ENCODE data around the gene TNKS2.
"Not testable (repeated sequence)": the region's sequence is repeated elsewhere in the genome, so short reads cannot be mapped to it uniquely, and the experiment has no call there.

Gene TNKS2

GRCh38 chr10:91803386-91804125 is 5.3 kb downstream of the TNKS2 start:
- H3K36me3 Mint-ChIP-seq = peaks cover 22% of the 10 kb centered on the region
- H3K4me1 Mint-ChIP-seq = peaks cover 47% of the 10 kb centered on the region
- H3K27ac Mint-ChIP-seq = no peak overlapping the region

DNA sequence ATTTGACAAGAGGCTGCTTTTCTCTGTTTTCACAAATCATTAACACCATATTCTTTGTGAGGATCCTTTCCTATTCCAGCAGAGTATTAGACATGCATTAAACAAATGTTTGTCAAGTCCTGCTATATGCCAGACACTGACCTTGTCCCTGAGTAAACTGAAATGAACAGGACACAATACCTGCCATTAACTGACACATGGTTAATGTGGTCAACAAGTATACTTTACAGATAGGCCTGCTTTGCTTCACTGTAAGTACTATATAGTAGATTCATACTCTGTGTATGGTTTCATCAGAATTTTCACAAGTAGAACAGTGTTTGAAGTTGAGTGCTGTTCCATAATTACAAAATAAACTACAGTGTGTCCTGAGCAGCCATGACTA is 5.9 kb downstream of the TNKS2 start:
- Mint-ChIP-seq H3K27me3 (no peaks in the 10 kb centered on the region), H3K4me3 (no peak overlapping the region), H3K4me1 (peaks cover 46% of the 10 kb centered on the region), H3K36me3 (peaks cover 22% of the 10 kb centered on the region), H3K9me3 (no peaks in the 10 kb centered on the region), H3K27ac (no peak overlapping the region)
- ATAC-seq (ENCODE audit: low read depth) (no peak), DNase-seq (ENCODE audit: low spot score in 2 of 2) (no peak)

More at GRCh38 chr10:91803386-91804125, 5.3 kb downstream of the TNKS2 start:
- no peaks in the 10 kb centered on the region for H3K27me3 Mint-ChIP-seq
- H3K4me3 Mint-ChIP-seq = no peak overlapping the region
- DNase-seq (ENCODE audit: low spot score in 2 of 2) = no peak
- ATAC-seq (ENCODE audit: low read depth) = no peak
- H3K9me3 Mint-ChIP-seq = no peaks in the 10 kb centered on the region

GRCh38 chr10:91805110-91805838 is 7.0 kb downstream of the TNKS2 start:
- peaks cover 36% of the 10 kb centered on the region for H3K4me1 Mint-ChIP-seq
- ATAC-seq (ENCODE audit: low read depth) (no peak), DNase-seq (ENCODE audit: low spot score in 2 of 2) (no peak)
- H3K4me3 Mint-ChIP-seq = no peak overlapping the region
- peaks cover 22% of the 10 kb centered on the region for H3K36me3 Mint-ChIP-seq
- no peaks in the 10 kb centered on the region for H3K9me3 Mint-ChIP-seq
- H3K27me3 Mint-ChIP-seq = no peaks in the 10 kb centered on the region
- peak overlapping the region; percentile 60 for H3K27ac Mint-ChIP-seq

DNA sequence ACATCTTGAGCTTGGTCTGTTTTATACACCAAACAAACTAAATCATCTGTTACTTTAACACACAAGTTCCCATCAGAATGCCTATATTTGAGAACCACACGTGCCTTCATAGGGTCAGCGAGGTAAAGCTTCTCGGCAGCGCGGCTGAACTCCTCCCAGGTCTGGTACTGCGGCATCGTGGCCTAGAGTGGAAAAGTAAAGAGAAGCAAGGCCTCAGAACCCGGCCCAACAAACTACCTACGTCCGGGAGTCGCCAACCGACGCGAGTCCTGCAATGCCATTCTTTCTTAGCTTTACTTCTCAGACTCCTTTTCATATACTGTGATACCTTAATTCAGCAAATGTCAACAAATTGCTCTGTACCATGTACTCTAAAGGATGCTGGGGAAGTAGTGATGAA is 9.0 kb downstream of the TNKS2 start:
- not testable (repeated sequence) for H3K9me3 Mint-ChIP-seq; H3K4me3 Mint-ChIP-seq; H3K27ac Mint-ChIP-seq; H3K27me3 Mint-ChIP-seq; DNase-seq (ENCODE audit: low spot score in 2 of 2)
- Mint-ChIP-seq H3K36me3 (peaks cover 18% of the 10 kb centered on the region), H3K4me1 (peaks cover 29% of the 10 kb centered on the region)
- ATAC-seq (ENCODE audit: low read depth) = peak; percentile 77

DNA sequence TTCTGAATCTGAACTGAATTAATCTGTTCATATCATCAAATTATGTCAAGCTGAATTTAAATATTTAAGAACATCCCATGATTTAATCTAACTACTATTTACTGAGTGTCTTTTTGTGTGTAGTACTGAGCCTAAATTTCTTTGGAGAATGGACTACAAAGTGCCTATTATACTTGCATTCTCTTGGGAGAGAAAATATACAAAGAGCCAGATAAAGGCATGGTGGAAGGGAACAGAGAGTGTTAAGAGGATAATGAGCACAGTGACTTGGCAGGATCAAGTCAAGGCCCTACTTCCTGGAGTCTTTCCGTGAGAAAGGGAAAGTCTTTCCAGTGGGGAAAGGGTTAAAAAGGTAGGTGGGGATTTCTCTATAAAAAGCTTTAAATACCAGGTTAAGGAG is 15.0 kb downstream of the TNKS2 start:
- ATAC-seq (ENCODE audit: low read depth) (no peak), DNase-seq (ENCODE audit: low spot score in 2 of 2) (no peak)
- Mint-ChIP-seq H3K36me3 (peaks cover 27% of the 10 kb centered on the region), H3K4me3 (no peak overlapping the region), H3K9me3 (no peaks in the 10 kb centered on the region), H3K27me3 (no peaks in the 10 kb centered on the region), H3K27ac (no peak overlapping the region), H3K4me1 (peaks cover 15% of the 10 kb centered on the region)

DNA sequence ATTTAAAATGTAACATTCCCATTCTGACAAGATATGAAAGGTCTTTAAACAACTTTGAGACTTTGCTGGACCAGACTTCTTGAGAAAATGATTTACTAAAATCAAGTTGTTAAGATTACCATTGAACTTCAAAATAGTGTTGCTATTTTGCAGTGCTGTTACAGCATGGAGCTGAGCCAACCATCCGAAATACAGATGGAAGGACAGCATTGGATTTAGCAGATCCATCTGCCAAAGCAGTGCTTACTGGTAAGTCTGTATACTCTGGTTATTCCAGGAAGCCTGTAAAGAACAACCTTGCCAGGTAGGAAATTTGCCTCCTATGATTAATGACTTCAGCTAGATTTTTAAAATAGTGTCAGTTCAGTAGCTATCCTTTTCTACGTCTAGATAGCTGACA is 18.8 kb downstream of the TNKS2 start:
- ATAC-seq (ENCODE audit: low read depth) (no peak), DNase-seq (ENCODE audit: low spot score in 2 of 2) (no peak)
- H3K27me3 Mint-ChIP-seq = no peaks in the 10 kb centered on the region
- peaks cover 12% of the 10 kb centered on the region for H3K4me1 Mint-ChIP-seq
- H3K36me3 Mint-ChIP-seq = peaks cover 38% of the 10 kb centered on the region
- no peak overlapping the region for H3K4me3 Mint-ChIP-seq
- no peaks in the 10 kb centered on the region for H3K9me3 Mint-ChIP-seq
- no peak overlapping the region for H3K27ac Mint-ChIP-seq

DNA sequence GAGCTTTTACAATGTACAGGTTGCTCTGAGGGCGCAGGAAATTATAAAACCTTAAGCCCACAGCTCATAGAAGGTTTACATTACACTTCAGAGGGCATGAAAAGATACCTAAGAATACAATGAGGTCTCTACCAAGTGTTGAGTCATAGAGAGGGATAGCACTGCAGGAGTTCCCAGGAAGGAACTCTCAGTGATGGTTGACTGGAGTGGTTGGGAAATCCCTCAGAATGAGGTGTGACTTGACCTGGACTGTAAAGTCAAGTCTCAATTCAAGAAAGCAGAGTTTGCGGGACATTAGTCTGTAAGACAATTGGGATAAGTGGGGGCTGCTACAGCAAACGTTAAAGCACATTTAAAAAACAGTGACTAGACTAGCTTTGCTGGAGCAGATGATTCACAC is 21.9 kb downstream of the TNKS2 start:
- Mint-ChIP-seq H3K36me3 (peaks cover 32% of the 10 kb centered on the region), H3K9me3 (no peaks in the 10 kb centered on the region), H3K4me1 (peaks cover 2% of the 10 kb centered on the region), H3K27ac (peak overlapping the region; percentile 26), H3K4me3 (no peak overlapping the region), H3K27me3 (no peaks in the 10 kb centered on the region)
- ATAC-seq (ENCODE audit: low read depth) (no peak), DNase-seq (ENCODE audit: low spot score in 2 of 2) (no peak)

DNA sequence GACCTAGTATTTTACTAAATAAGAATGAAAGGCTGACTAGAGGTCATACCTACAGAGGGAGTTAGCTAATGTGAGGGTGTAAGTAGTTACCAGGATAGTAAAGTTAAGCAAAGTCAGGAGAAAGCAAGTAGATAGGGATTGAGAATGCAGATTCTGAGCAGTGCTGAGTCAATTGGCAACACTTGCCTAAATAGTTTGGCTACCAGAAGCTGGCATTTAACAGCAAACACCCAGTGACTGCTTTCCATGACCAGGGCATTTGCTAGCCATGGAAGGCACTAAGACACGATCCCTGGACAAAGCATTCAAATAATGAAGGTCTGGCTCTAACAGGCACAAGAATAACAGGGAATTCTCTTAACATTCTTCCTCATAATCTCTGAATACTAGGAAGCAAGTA is 25.9 kb downstream of the TNKS2 start:
- no peak for DNase-seq (ENCODE audit: low spot score in 2 of 2)
- Mint-ChIP-seq H3K27me3 (no peaks in the 10 kb centered on the region), H3K27ac (no peak overlapping the region), H3K9me3 (no peaks in the 10 kb centered on the region), H3K36me3 (peaks cover 27% of the 10 kb centered on the region), H3K4me3 (no peak overlapping the region), H3K4me1 (peaks cover 2% of the 10 kb centered on the region)
- ATAC-seq (ENCODE audit: low read depth) = no peak

- H3K36me3 Mint-ChIP-seq = peaks cover 14% of the 10 kb centered on the region
- no peaks in the 10 kb centered on the region for H3K9me3 Mint-ChIP-seq
- DNase-seq (ENCODE audit: low spot score in 2 of 2) = no peak
- no peak overlapping the region for H3K4me3 Mint-ChIP-seq
- H3K4me1 Mint-ChIP-seq = no peaks in the 10 kb centered on the region
- no peak for ATAC-seq (ENCODE audit: low read depth)
- no peak overlapping the region for H3K27ac Mint-ChIP-seq
- H3K27me3 Mint-ChIP-seq = no peaks in the 10 kb centered on the region
Measured at GRCh38 chr10:91829268-91829667, 31.0 kb downstream of the TNKS2 start.

GRCh38 chr10:91838199-91838598 is 40.0 kb downstream of the TNKS2 start:
- ATAC-seq (ENCODE audit: low read depth) = no peak
- Mint-ChIP-seq H3K36me3 (peaks cover 33% of the 10 kb centered on the region), H3K27me3 (no peaks in the 10 kb centered on the region), H3K9me3 (no peaks in the 10 kb centered on the region), H3K27ac (no peak overlapping the region), H3K4me3 (no peak overlapping the region), H3K4me1 (no peaks in the 10 kb centered on the region)
- DNase-seq (ENCODE audit: low spot score in 2 of 2) = no peak

DNA sequence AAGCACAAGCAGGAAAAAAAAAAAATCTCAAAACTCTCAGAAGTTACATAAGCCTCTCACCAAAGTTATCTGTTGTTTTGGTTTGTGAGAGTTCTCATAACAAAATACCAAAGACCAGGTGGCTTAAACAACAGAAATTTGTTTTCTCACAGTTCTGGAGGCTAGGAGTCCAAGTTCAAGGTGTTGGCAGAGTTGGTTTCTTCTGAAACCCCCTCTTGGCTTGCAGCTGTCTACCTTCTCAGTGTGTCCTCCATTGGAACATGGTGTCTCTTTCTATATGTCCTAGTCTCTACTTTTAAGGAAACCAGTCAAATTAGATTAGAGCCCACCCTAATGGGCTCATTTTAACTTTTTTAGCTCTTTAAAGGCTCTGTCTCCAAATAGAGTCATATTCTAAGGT is 44.9 kb downstream of the TNKS2 start:
- no peak overlapping the region for H3K4me3 Mint-ChIP-seq
- H3K9me3 Mint-ChIP-seq = no peaks in the 10 kb centered on the region
- peaks cover 23% of the 10 kb centered on the region for H3K36me3 Mint-ChIP-seq
- H3K4me1 Mint-ChIP-seq = no peaks in the 10 kb centered on the region
- no peaks in the 10 kb centered on the region for H3K27me3 Mint-ChIP-seq
- H3K27ac Mint-ChIP-seq = no peak overlapping the region
- ATAC-seq (ENCODE audit: low read depth) (no peak), DNase-seq (ENCODE audit: low spot score in 2 of 2) (no peak)

GRCh38 chr10:91856637-91857036 is 58.4 kb downstream of the TNKS2 start:
- DNase-seq (ENCODE audit: low spot score in 2 of 2) (no peak), ATAC-seq (ENCODE audit: low read depth) (no peak)
- Mint-ChIP-seq H3K27me3 (no peaks in the 10 kb centered on the region), H3K4me3 (no peak overlapping the region), H3K36me3 (peaks cover 29% of the 10 kb centered on the region), H3K9me3 (no peaks in the 10 kb centered on the region), H3K4me1 (no peaks in the 10 kb centered on the region), H3K27ac (peak overlapping the region; percentile 4)

DNA sequence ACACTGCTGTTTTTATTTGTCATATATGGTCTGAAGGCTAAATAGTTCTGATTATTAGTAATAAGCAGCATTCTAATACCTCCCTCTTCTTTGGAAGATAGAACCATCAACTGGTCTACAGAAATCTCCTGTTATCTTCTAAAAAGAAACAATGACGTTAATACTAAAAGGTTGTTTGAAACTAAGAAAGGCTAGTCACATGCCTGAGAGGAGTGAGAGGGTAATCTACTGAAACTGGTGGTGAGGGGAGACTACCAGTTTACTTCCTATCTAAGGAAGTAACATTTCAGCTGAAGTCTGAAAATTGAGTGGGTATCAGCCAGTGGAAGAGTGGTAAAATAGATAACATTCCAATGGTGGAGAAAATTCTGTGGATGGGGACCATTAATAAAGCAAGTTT is 62.7 kb downstream of the TNKS2 start:
- Mint-ChIP-seq H3K9me3 (no peaks in the 10 kb centered on the region), H3K4me1 (no peaks in the 10 kb centered on the region), H3K27me3 (no peaks in the 10 kb centered on the region), H3K27ac (no peak overlapping the region), H3K36me3 (peaks cover 29% of the 10 kb centered on the region), H3K4me3 (no peak overlapping the region)
- ATAC-seq (ENCODE audit: low read depth) (no peak), DNase-seq (ENCODE audit: low spot score in 2 of 2) (no peak)

GRCh38 chr10:91864099-91864498 is 65.9 kb downstream of the TNKS2 start:
- Mint-ChIP-seq H3K27ac (no peak overlapping the region), H3K4me1 (no peaks in the 10 kb centered on the region), H3K27me3 (no peaks in the 10 kb centered on the region), H3K4me3 (no peak overlapping the region), H3K36me3 (peaks cover 19% of the 10 kb centered on the region), H3K9me3 (no peaks in the 10 kb centered on the region)
- ATAC-seq (ENCODE audit: low read depth) (no peak), DNase-seq (ENCODE audit: low spot score in 2 of 2) (no peak)

DNA sequence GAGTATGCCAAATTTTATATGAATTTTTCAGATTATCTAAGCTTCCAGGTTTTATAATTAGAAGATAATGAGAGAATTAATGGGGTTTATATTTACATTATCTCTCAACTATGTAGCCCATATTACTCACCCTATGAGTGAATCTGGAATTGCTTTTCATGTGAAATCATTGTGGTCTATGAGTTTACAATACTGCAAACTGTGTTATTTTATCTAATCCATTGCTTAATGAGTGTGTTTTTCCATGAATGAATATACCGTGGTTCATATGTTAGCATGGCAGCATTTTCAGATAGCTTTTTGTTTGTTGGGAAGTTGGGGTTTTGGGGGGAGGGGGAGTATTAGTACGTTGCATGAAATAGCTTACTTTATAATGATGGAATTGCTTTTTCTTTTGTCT is 66.5 kb downstream of the TNKS2 start:
- Mint-ChIP-seq H3K27me3 (no peaks in the 10 kb centered on the region), H3K9me3 (no peaks in the 10 kb centered on the region), H3K4me1 (no peaks in the 10 kb centered on the region), H3K4me3 (no peak overlapping the region), H3K36me3 (peaks cover 19% of the 10 kb centered on the region), H3K27ac (no peak overlapping the region)
- ATAC-seq (ENCODE audit: low read depth) (no peak), DNase-seq (ENCODE audit: low spot score in 2 of 2) (no peak)
